ENCODE data around the gene MYLK4. TPM values are rescaled to one million over a fixed set of nuclear protein-coding genes. Genes with fewer than 3 reads are reported as not detected.

MYLK4 gene
- total RNA-seq, 2 experiments from 2014 or later, result 0.15 to 0.25 TPM

- ChIA-PET POLR2A (no interaction called here), CTCF (no interaction called here)
Measured at GRCh38 chr6:2622671-2623070, 128.1 kb downstream of the MYLK4 start.

- POLR2A ChIA-PET, result no interaction called here
- CTCF ChIA-PET, result interaction anchor here (1.1 kb wide), 1 partner anchor 171 kb away, joined by 3 read pairs; no protein-coding TSS in a partner anchor
Measured at GRCh38 chr6:2619651-2620050, 131.1 kb downstream of the MYLK4 start.

- CTCF ChIA-PET, result no interaction called here
- POLR2A ChIA-PET, result no interaction called here
Measured at GRCh38 chr6:2617729-2618128, 133.0 kb downstream of the MYLK4 start.

GRCh38 chr6:2616811-2617210 is 133.9 kb downstream of the MYLK4 start:
- ChIA-PET POLR2A (no interaction called here), CTCF (no interaction called here)

GRCh38 chr6:2615251-2615650 is 135.5 kb downstream of the MYLK4 start:
- POLR2A ChIA-PET, result no interaction called here
- CTCF ChIA-PET, result interaction anchor here (0.9 kb wide), 1 partner anchor 134 kb away, joined by 3 read pairs; no protein-coding TSS in a partner anchor

- POLR2A ChIA-PET, result no interaction called here
Measured at GRCh38 chr6:2614846-2615245, 135.9 kb downstream of the MYLK4 start.

GRCh38 chr6:2614155-2614554 is 136.6 kb downstream of the MYLK4 start:
- ChIA-PET CTCF (interaction anchor here (1.5 kb wide), 1 partner anchor 165 kb away, joined by 3 read pairs; no protein-coding TSS in a partner anchor), POLR2A (no interaction called here)

More at GRCh38 chr6:2614846-2615245, 135.9 kb downstream of the MYLK4 start:
- CTCF ChIA-PET, result interaction anchor here (1.5 kb wide), 1 partner anchor 166 kb away, joined by 3 read pairs; no protein-coding TSS in a partner anchor

Other genes starting within 250 kb of the MYLK4 start
- 10 to 100 TPM; 57.8 to 60.4 TPM for gene WRNIP1, start 14.5 kb upstream of the MYLK4 start, total RNA-seq
- gene SERPINB1, start 90.9 kb upstream of the MYLK4 start, total RNA-seq, result 10 to 100 TPM; 51.1 to 55.3 TPM
- gene SERPINB9, start 152.4 kb upstream of the MYLK4 start, total RNA-seq, result 10 to 100 TPM; 64.6 to 64.9 TPM
- 10 to 100 TPM; 72.1 to 72.8 TPM for gene SERPINB6, start 220.6 kb upstream of the MYLK4 start, total RNA-seq
- 10 to 100 TPM; 14.4 to 14.5 TPM for gene NQO2, start 249.0 kb upstream of the MYLK4 start, total RNA-seq